Spleen (tissue), 11 donors: ENCODE results near the gene IRAK1. TPM values are rescaled to one million over a fixed set of nuclear protein-coding genes. Genes with fewer than 3 reads are reported as not detected.
"Not testable (repeated sequence)": the region's sequence is repeated elsewhere in the genome, so short reads cannot be mapped to it uniquely, and the experiment has no call there.

Source experiments
- DNase-seq: peaks from one replicate; pipeline ENCODE4 v3.0.0-alpha.2; 2020
- H3K27ac ChIP-seq, 8 donors: fragments of 200-600 bp; sonication (generic) in 7 of 8; 1 replicate in 4 of 8; 2 replicates in 4 of 8; pipeline versions ENCODE4 v1.5.0 to v1.8.0; 2016 to 2021; ENCODE audit warnings: inconsistent platforms in 4 of 8, mild to moderate bottlenecking in 4 of 8, moderate library complexity in 1 of 8
- H3K27me3 ChIP-seq, 7 donors: fragments of 200-600 bp; sonication (generic) in 6 of 7; replicated peaks in 1 of 7; 1 replicate in 4 of 7; 2 replicates in 3 of 7; pipeline versions ENCODE4 v1.5.0 to v1.8.0; 2016 to 2021; ENCODE audit warnings: inconsistent platforms in 3 of 7, mild to moderate bottlenecking in 1 of 7
- H3K36me3 ChIP-seq, 6 donors: fragments of 200-600 bp; sonication (generic) in 5 of 6; 1 replicate in 4 of 6; 2 replicates in 2 of 6; pipeline versions ENCODE4 v1.5.0 to v1.8.0; 2016 to 2021; ENCODE audit warnings: inconsistent platforms in 2 of 6
- H3K4me1 ChIP-seq, 6 donors: fragments of 200-600 bp; sonication (generic) in 5 of 6; 1 replicate in 3 of 6; 2 replicates in 3 of 6; pipeline versions ENCODE4 v1.5.0 to v1.8.0; 2016 to 2021; ENCODE audit warnings: inconsistent platforms in 3 of 6
- H3K4me3 ChIP-seq, 8 donors: fragments of 200-600 bp; sonication (generic) in 7 of 8; 1 replicate in 4 of 8; 2 replicates in 4 of 8; pipeline versions ENCODE4 v1.5.0 to v1.8.0; 2016 to 2021; ENCODE audit warnings: inconsistent platforms in 4 of 8, mild to moderate bottlenecking in 4 of 8, moderate library complexity in 2 of 8
- H3K9me3 ChIP-seq, 8 donors: fragments of 200-600 bp; sonication (generic) in 7 of 8; 1 replicate in 4 of 8; 2 replicates in 4 of 8; pipeline versions ENCODE4 v1.5.0 to v1.8.0; 2016 to 2021; ENCODE audit warnings: inconsistent platforms in 4 of 8
- POLR2A ChIP-seq, 3 donors: fragments of 450-650 bp; IDR thresholded peaks; one replicate each; pipeline ENCODE4 v1.5.1; 2017; ENCODE audit warnings: antibody characterized with exemption in 3 of 3, mild to moderate bottlenecking in 1 of 3
- POLR2AphosphoS5 ChIP-seq, 3 donors: sonication (generic); formaldehyde crosslinking; IDR thresholded peaks; one replicate each; pipeline ENCODE4 v1.5.1; 2017; ENCODE audit warnings: antibody characterized with exemption in 3 of 3
- WGBS, 5 donors: extraction: QIAGEN DNeasy Blood & Tissue Kit in 3 of 5; methylation state at CpG; one replicate each; pipeline versions ENCODE4 v1.1.5 to v1.1.7; 2013 to 2018; 5-methylcytosine and 5-hydroxymethylcytosine counted together
- intact Hi-C: fragments of 100-400 bp; cut with DNase I; formaldehyde crosslinking; loops from one replicate; pipeline ENCODE4 v1.15.0; 2023; ENCODE audit warnings: low total_unique reads
- polyA plus RNA-seq, 3 donors: library from polyadenylated mRNA; stranded (reverse); fragments of 200-250 nt; gene quantifications; one replicate each; pipeline ENCODE4 v1.2.1, GENCODE V29; 2013
- total RNA-seq, 7 donors: library from RNA; depleted of rRNA in 3 of 7; stranded (reverse); fragments of >200 nt in 3 of 7; fragmentation: NEBNext Ultra II Directional in 4 of 7; extraction: Animal tissue kit (Norgen Biotek cat#: 25700) in 4 of 7; gene quantifications; one replicate each; pipeline versions ENCODE4 v1.1.0 to v1.2.1, GENCODE V29; 2016 to 2021
- TF ChIP-seq, protein P1 (sequence below), 11 experiments: fragments of 200-600 bp in 7 of 11; fragments of 450-650 bp in 4 of 11; sonication (generic) in 4 of 11; IDR thresholded peaks in 8 of 11; conservative IDR thresholded peaks in 3 of 11; 1 replicate in 7 of 11; 2 replicates in 4 of 11; pipeline versions ENCODE4 v1.4.0 to v1.8.0; 2016 to 2021; ENCODE audit warnings: antibody characterized with exemption in 11 of 11, inconsistent platforms in 4 of 11, mild to moderate bottlenecking in 1 of 11
- donor health status: healthy with polysubstance abuse.
- donor health status: DM: no; HTN: no; CAD: no; lungs with moderate emphysema.
- donor health status: DM: no; HTN: no; CAD: no.
- donor health status: Bipolar disorder and iron deficiency.
- donor health status: healthy.
- donor health status: DM: no; HTN: no; CAD: no.
- donor health status: DM: yes; HTN: yes; CAD: no.

Gene IRAK1
- total and polyA plus RNA-seq, 10 donors: 46.4 to 118 (median 90.0) TPM

DNA sequence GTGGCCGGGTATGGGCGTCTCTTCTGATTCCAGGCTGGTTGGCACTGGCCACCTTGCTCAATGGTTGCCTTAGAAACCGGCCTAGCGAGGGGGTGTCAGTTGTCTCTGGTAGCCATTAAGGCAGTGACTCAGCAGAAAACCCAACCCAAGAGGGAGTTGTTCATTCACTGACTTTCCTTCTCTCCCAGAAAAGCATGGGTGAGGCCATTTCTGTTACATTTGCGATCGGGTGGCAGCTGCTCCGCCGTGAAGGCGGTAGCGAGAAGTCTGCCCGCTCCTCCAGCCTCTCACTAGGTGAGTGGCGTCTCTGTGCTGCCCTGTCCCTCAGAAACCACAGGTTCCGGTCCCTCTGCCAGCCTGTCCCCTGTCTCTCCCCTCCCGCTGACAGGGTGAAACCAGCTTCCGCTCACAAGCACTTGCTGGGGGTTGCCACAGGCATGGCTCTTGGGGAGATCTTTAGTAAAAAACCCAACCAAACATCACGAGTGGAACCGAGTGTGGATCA lies 17.4 kb downstream of the IRAK1 start:
- peaks cover 0 to 12% (median 0%) of the 10 kb centered on the region in 7 donors for H3K27me3 ChIP-seq
- peak overlapping the region in 1 of 8 donors; percentile 52 for H3K4me3 ChIP-seq
- peak; percentile 91 for DNase-seq
- intact Hi-C loops: no loop called here
- no peaks in the 10 kb centered on the region for H3K9me3 ChIP-seq
- peaks cover 0 to 59% (median 8%) of the 10 kb centered on the region in 6 donors for H3K4me1 ChIP-seq
- WGBS, 5 donors: 12 to 70% (median 24%) methylated on average over 15 to 17 of the region's 17 CpGs
- peak overlapping the region in 7 of 8 donors; percentile 67 to 89 (median 83) for H3K27ac ChIP-seq
- peaks cover 0 to 4% (median 0%) of the 10 kb centered on the region in 6 donors for H3K36me3 ChIP-seq
- TF ChIP-seq POLR2A (IDR thresholded peaks at IDR 0.05) (no peak), POLR2AphosphoS5 (IDR thresholded peaks at IDR 0.05) (peak; percentile 65 to 77 (median 72))

DNA sequence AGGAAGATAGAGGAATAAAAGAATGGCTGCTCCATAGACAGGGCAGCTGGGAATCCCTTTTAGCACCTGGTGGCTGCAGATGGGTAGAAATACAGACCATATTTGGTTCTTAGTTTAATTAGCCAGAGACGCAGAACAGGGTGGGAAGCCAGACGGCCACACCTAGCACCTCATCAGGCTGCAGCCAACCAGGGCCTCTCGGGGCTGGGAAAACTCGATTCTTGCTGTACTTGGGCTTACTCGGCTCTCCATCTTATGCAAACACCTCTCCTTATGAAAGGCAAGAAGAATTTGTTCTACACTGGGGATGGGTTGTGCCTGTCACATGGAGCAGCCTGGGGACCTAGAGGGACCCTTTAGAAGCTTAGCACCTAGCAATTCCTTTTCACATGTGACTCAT lies 19.7 kb downstream of the IRAK1 start:
- Histone ChIP-seq H3K4me1 (peaks cover 0 to 48% (median 8%) of the 10 kb centered on the region in 6 donors), H3K9me3 (no peaks in the 10 kb centered on the region), H3K4me3 (no peak overlapping the region), H3K36me3 (no peaks in the 10 kb centered on the region), H3K27me3 (peaks cover 0 to 6% (median 0%) of the 10 kb centered on the region in 7 donors), H3K27ac (no peak overlapping the region)
- intact Hi-C loops: no loop called here
- 62 to 83% (median 72%) methylated on average over 5 of the region's 5 CpGs for WGBS, 5 donors
- DNase-seq: no peak
- TF ChIP-seq, protein P1, sequence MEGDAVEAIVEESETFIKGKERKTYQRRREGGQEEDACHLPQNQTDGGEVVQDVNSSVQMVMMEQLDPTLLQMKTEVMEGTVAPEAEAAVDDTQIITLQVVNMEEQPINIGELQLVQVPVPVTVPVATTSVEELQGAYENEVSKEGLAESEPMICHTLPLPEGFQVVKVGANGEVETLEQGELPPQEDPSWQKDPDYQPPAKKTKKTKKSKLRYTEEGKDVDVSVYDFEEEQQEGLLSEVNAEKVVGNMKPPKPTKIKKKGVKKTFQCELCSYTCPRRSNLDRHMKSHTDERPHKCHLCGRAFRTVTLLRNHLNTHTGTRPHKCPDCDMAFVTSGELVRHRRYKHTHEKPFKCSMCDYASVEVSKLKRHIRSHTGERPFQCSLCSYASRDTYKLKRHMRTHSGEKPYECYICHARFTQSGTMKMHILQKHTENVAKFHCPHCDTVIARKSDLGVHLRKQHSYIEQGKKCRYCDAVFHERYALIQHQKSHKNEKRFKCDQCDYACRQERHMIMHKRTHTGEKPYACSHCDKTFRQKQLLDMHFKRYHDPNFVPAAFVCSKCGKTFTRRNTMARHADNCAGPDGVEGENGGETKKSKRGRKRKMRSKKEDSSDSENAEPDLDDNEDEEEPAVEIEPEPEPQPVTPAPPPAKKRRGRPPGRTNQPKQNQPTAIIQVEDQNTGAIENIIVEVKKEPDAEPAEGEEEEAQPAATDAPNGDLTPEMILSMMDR (IDR thresholded peaks at IDR 0.05 in 8 of 11, conservative IDR thresholded peaks at IDR 0.05 in 3 of 11): no peak

DNA sequence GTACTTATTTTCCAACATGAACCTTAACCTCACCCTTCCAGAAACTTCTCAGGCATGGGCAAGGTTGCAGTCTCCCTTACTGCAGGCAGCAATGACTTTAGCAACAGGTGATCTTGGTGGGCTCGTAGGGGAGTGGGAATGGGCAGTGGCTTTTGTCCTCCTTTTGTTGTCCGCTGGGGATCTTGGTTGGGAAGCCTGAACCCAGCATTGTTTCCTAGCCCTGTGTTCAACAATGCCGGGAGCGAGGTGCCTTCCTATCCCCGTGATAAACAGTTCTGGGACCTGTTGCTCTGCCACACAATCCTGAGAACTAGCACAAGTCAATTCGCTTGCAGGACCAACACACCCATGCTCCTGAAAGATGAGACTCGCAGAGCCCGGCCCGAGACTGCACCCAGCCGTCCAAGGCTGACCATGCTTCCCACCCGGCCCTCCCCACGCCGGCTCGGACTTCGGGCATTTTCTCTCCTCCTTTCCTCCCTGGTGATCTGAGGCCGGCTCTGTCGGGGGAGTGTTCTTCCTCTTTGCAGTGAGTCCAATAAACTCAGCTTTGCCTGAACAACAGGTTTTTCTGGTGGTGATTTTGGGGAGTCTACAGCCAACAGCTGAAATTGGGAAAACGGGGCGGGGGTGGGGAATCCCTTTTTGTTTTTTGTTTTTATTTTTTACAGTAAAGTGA lies 20.2 kb downstream of the IRAK1 start:
- Histone ChIP-seq H3K27ac (no peak overlapping the region), H3K4me1 (peaks cover 0 to 48% (median 8%) of the 10 kb centered on the region in 6 donors), H3K9me3 (no peaks in the 10 kb centered on the region), H3K4me3 (peak overlapping the region in 1 of 8 donors; percentile 8), H3K27me3 (peaks cover 0 to 6% (median 0%) of the 10 kb centered on the region in 7 donors), H3K36me3 (no peaks in the 10 kb centered on the region)
- WGBS, 5 donors: 47 to 69% (median 65%) methylated on average over 19 of the region's 19 CpGs
- intact Hi-C loops: no loop called here
- TF ChIP-seq POLR2A (IDR thresholded peaks at IDR 0.05): no peak
- TF ChIP-seq, protein P1 (IDR thresholded peaks at IDR 0.05 in 8 of 11, conservative IDR thresholded peaks at IDR 0.05 in 3 of 11): no peak
- TF ChIP-seq POLR2AphosphoS5 (IDR thresholded peaks at IDR 0.05): no peak
- DNase-seq: no peak

DNA sequence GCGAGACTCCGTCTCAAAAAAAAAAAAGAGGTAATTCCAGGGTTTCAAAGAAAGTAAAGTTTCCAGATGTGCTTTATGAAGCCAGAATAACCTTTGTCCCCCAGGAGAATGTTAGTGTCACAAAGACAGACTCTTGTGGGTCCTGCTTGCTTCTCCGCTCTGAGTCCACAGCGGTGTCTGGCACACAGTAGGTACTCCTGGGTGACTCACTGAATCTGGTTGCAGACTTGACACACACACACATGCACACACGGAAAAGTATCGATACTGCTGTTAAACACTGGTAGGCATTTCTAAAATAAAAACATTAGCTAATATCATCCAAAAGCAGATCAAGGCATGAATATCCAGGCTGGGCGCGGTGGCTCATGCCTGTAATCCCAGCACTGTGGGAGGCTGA lies 24.2 kb downstream of the IRAK1 start:
- peaks cover 0 to 25% (median 3%) of the 10 kb centered on the region in 6 donors for H3K4me1 ChIP-seq
- 93 to 99% (median 96%) methylated on average over 6 to 8 of the region's 8 CpGs for WGBS, 5 donors
- no peak for DNase-seq
- H3K27me3 ChIP-seq: peaks cover 0 to 4% (median 0%) of the 10 kb centered on the region in 7 donors
- H3K9me3 ChIP-seq: no peaks in the 10 kb centered on the region
- no peaks in the 10 kb centered on the region for H3K36me3 ChIP-seq
- TF ChIP-seq POLR2AphosphoS5 (IDR thresholded peaks at IDR 0.05) (no peak), POLR2A (IDR thresholded peaks at IDR 0.05) (no peak)
- TF ChIP-seq, protein P1 (IDR thresholded peaks at IDR 0.05 in 8 of 11, conservative IDR thresholded peaks at IDR 0.05 in 3 of 11): no peak
- H3K27ac ChIP-seq: no peak overlapping the region
- intact Hi-C loops: no loop called here
- H3K4me3 ChIP-seq: no peak overlapping the region

- H3K4me3 ChIP-seq, H3K9me3 ChIP-seq, intact Hi-C loops, DNase-seq, H3K27ac ChIP-seq, H3K36me3 ChIP-seq, H3K27me3 ChIP-seq: not testable (repeated sequence)
- peaks cover 0 to 18% (median under 1%) of the 10 kb centered on the region in 6 donors for H3K4me1 ChIP-seq
- WGBS, 5 donors: 31 to 100% (median 72%) methylated on average over 1 to 4 of the region's 5 CpGs
Measured at GRCh38 chrX:153994398-153994797, 25.3 kb downstream of the IRAK1 start.
